GF-D8 (cell line): ENCODE measurements around the gene ALDH3B2.
A peak's percentile ranks its signal among the peaks of the same experiment; 100 is the strongest.
"Not testable (repeated sequence)": the region's sequence is repeated elsewhere in the genome, so short reads cannot be mapped to it uniquely, and the experiment has no call there.

ENCODE experiments used
- DNase-seq: peaks from one replicate; lab custom pipeline; 2025; lab: John Stamatoyannopoulos, UW

Gene ALDH3B2

DNA sequence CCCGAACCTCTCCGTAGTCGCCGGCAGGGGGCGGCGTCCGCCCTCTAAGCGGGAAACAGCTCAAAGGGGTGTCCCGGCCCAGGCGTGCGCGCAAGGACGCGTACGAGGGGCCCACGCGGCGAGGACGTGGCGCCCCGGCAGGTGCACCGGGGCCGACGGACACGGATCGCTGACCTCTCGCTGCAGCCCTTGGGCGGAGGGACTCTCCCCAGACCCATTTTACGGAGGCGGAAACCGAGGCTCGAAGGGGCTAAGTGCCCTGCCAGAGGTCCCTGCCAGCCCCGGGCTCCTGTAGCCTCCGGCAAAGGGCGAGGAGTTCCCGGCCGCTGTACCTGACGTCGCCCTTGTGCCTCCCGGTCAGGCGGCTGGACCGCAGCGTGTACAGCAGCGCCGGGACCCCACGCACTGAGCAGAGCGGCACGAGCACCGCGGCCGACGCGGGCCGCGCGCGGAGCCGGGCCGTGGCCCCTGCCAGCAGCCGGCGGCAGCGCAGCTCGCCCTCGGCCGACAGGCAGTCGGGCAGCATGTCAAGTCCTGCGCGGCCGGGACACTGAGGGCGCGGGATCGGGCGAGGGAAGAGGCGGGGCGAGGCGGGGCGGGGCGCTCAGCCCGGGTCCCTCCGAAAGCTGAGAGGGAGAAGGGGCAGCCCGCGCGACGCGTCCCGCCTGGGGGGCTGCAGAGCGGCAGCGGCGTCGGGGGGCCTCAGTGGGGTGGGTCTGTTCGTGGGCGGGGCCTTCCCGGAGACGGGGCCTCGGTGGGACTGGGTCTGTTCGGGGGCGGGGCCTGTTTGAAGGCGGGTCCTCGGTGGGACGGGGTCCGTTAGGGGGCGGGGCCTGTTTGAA lies 44.8 kb downstream of the ALDH3B2 start, which contains the start of gene NUDT8:
NUDT8 (minus strand) TSS at position 552 of the 842 bp plus-strand sequence; CDS start at position 526, 26 bp downstream.
- DNase-seq: peak; percentile 57

GRCh38 chr11:67628710-67629385 lies 45.6 kb downstream of the ALDH3B2 start:
- DNase-seq: no peak

GRCh38 chr11:67627812-67628624 lies 46.4 kb downstream of the ALDH3B2 start:
- no peak for DNase-seq

DNA sequence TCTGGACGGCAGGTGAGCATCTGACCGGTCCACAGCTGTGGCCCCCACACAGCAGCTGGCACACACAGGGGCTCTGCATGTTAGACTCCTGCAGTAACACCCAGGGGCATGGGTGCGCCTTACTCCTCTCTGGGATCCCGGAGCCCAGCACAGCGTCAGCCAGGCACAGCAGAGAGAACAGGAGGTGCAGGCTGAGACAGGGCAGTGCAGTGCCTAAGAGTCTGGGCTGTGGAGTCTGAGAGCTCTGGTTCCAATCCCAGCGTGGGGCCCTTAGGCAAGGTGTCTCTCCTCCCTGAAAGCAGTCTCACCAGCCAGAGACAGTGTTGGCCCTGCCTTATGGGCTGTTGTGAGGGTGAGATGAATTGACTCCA lies 47.0 kb downstream of the ALDH3B2 start:
- no peak for DNase-seq

- no peak for DNase-seq
Measured at GRCh38 chr11:67626970-67627369, 47.5 kb downstream of the ALDH3B2 start.

DNA sequence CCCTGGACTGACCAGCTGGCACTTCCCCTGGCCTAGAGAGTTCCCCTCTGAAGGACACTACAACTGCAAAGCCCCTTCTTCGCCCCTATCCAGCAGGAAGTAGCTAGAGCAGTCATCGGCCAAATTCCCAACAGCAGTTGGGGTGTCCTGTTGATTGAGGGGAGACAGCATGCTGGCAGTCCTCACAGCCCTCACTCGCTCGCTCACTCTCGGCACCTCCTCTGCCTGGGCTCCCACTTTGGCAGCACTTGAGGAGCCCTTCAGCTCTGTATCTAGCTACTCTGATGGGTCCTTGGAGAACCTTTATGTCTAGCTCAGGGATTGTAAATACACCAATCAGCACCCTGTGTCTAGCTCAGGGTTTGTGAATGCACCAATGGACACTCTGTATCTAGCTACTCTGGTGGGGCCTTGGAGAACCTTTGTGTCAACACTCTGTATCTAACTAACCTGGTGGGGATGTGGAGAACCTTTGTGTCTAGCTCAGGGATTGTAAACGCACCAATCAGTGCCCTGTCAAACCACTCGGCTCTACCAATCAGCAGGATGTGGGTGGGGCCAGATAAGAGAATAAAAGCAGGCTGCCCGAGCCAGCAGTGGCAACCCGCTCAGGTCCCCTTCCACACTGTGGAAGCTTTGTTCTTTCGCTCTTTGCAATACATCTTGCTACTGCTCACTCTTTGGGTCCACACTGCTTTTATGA lies 48.1 kb downstream of the ALDH3B2 start:
- not testable (repeated sequence) for DNase-seq

- DNase-seq: not testable (repeated sequence)
Measured at GRCh38 chr11:67623795-67624194, 50.6 kb downstream of the ALDH3B2 start.

DNA sequence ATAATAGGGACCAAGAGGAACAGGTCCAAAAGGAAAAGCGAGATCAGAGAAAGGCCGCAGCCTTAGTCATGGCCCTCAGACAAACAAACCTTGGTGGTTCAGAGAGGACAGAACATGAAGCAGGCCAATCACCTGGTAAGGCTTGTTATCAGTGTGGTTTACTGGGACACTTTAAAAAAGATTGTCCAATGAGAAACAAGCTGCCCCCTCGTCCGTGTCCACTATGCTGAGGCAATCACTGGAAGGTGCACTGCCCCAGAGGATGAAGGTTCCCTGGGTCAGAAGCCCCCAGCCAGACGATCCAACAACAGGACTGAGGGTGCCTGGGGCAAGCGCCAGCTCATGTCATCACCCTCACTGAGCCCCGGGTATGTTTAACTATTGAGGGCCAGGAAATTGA lies 51.5 kb downstream of the ALDH3B2 start:
- not testable (repeated sequence) for DNase-seq

- not testable (repeated sequence) for DNase-seq
Measured at GRCh38 chr11:67621928-67622327, 52.5 kb downstream of the ALDH3B2 start.

- DNase-seq: not testable (repeated sequence)
Measured at GRCh38 chr11:67620621-67621020, 53.8 kb downstream of the ALDH3B2 start.

DNA sequence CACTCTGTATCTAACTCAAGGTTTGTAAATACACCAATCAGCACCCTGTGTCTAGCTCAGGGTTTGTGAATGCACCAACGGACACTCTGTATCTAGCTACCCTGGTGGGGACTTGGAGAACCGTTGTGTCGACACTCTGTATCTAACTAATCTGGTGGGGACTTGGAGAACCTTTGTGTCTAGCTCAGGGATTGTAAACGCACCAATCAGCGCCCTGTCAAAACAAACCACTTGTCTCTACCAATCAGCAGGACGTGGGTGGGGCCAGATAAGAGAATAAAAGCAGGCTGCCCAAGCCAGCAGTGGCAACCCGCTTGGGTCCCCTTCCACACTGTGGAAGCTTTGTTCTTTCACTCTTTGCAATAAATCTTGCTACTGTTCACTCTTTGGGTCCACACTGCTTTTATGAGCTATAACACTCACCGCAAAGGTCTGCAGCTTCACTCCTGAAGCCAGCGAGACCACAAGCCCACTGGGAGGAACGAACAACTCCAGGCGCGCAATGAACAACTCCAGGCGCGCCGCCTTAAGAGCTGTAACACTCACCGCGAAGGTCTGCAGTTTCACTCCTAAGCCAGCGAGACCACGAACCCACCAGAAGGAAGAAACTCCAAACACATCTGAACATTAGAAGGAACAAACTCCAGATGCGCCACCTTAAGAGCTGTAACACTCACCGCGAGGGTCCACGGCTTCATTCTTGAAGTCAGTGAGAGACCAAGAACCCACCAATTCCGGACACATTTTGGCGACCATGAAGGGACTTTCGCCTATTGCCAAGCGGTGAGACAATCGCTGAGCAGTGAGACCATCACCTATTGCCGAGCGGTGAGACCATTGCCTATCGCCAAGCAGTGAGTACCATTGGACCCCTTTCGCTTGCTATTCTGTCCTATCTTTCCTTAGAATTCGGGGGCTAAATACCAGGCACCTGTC lies 54.5 kb downstream of the ALDH3B2 start:
- DNase-seq: not testable (repeated sequence)

DNA sequence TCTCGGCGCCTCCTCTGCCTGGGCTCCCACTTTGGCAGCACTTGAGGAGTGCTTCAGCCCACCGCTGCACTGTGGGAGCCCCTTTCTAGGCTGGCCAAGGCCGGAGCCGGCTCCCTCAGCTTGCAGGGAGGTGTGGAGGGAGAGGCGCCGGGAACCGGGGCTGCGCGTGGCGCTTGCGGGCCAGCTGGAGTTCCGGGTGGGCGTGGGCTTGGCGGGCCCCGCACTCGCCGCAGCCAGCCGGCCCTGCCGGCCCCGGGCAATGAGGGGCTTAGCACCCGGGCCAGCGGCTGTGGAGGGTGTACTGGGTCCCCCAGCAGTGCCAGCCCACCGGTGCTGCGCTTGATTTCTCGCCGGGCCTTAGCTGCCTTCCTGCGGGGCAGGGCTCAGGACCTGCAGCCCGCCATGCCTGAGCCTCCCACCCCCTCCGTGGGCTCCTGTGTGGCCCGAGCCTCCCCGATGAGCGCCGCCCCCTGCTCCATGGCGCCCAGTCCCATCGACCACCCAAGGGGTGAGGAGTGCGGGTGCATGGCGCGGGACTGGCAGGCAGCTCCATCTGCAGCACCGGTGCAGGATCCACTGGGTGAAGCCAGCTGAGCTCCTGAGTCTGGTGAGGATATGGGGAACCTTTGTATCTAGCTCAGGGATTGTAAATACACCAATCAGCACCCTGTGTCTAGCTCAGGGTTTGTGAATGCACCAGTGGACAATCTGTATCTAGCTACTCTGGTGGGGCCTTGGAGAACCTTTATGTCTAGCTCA lies 55.3 kb downstream of the ALDH3B2 start:
- not testable (repeated sequence) for DNase-seq

- DNase-seq: no peak
Measured at GRCh38 chr11:67617243-67617953, 57.0 kb downstream of the ALDH3B2 start.

DNA sequence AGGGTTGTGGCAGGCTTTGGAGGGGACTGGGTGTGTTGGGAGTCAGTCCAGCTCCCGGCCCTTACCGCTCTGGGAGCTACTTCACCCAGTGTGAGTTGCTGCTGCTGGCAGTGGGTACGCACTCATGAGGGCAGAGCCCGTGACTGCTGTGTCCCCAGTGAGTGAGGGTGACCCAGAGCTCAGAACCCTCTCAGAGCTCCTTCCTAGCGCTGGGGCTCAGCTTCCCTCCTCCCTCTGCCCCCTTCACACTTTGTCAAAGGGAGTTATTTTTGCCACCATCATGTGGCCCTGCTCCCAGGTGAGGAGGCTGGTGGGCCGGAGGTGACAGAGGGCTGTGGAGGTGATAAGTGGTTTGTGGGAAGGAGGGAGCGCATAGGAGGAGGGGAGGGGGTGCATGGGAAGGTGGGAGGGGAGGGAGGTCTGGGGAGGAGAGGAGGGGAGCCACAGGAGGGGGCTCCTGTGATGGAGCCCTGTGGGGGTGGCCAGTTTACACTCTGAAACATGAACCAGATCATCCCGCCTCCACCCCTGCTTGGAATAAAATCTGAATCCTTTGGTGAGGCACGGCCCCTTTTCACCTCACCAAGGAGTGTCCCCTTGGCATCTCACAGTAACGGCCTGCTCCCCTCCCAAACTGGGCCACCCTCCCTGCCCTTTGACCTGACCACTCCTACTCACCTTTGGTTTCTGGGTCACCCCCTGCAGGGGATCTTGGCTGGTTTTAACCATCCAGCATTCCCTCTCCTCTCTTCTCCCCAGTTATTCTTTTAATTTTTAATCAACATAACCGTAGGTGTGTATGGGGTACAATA lies 57.8 kb downstream of the ALDH3B2 start:
- DNase-seq: no peak

GRCh38 chr11:67615728-67616430 lies 58.5 kb downstream of the ALDH3B2 start:
- DNase-seq: no peak

- no peak for DNase-seq
Measured at GRCh38 chr11:67614730-67615714, 59.4 kb downstream of the ALDH3B2 start.
